Activated CD8-positive, alpha-beta memory T cell treated with anti-CD3 and anti-CD28 coated beads, Interleukin-2, amount 10 ng/mL, durations not matched to agents 7 days and 5 days (primary cell): ENCODE data around the gene TP53INP2. TPM values are rescaled to one million over a fixed set of nuclear protein-coding genes. Genes with fewer than 3 reads are reported as not detected.
A peak's percentile ranks its signal among the peaks of the same experiment; 100 is the strongest.
"Not testable (repeated sequence)": the region's sequence is repeated elsewhere in the genome, so short reads cannot be mapped to it uniquely, and the experiment has no call there.

Experiments
- ATAC-seq: fragments of 150-1000 bp; cut with Tn5 transposase; one replicate; pipeline ENCODE4 v1.10.0; 2021; ENCODE audit warnings: moderate library complexity
- CTCF ChIA-PET: fragments of 350-600 bp; sonication (Branson Sonifier 250); formaldehyde crosslinking; loops from one replicate; lab custom pipeline; 2021; ENCODE audit warnings: antibody characterized with exemption; lab: Charles Lee
- DNase-seq: peaks from one replicate; pipeline ENCODE4 v3.0.0-alpha.2; 2020
- H3K27ac Mint-ChIP-seq: one replicate; pipeline ENCODE4 v1.8.0; 2021; ENCODE audit warnings: mild to moderate bottlenecking, mixed read lengths
- H3K27me3 Mint-ChIP-seq: one replicate; pipeline ENCODE4 v1.8.0; 2021; ENCODE audit warnings: mixed read lengths
- H3K36me3 Mint-ChIP-seq: one replicate; pipeline ENCODE4 v1.8.0; 2021; ENCODE audit warnings: mild to moderate bottlenecking, mixed read lengths
- H3K4me1 Mint-ChIP-seq: one replicate; pipeline ENCODE4 v1.8.0; 2021; ENCODE audit warnings: mixed read lengths
- H3K4me3 Mint-ChIP-seq: one replicate; pipeline ENCODE4 v1.8.0; 2021; ENCODE audit warnings: mild to moderate bottlenecking, moderate library complexity, mixed read lengths
- H3K9me3 Mint-ChIP-seq: one replicate; pipeline ENCODE4 v1.8.0; 2022; ENCODE audit warnings: low read depth, mixed read lengths
- total RNA-seq, 2 experiments: library from RNA; stranded (reverse); gene quantifications; one replicate each; pipeline ENCODE4 v1.2.3, GENCODE V29; 2021

The TP53INP2 gene
- total RNA-seq, result 1 to 10 TPM; 1.4 to 2.4 TPM

- ATAC-seq, result peak; percentile 65
- peak within 1 kb of the TSS; percentile 83 for H3K4me3 Mint-ChIP-seq
- H3K27me3 Mint-ChIP-seq, result peaks cover 19% of the 10 kb centered on the region
- peak within 1 kb of the TSS; percentile 85 for H3K27ac Mint-ChIP-seq
- H3K9me3 Mint-ChIP-seq, result no peaks in the 10 kb centered on the region
- peak; percentile 93 for DNase-seq
- CTCF ChIA-PET, result interaction anchor here (0.6 to 4.9 kb wide), 10 partner anchors 24 to 392 kb away, joined by 3 to 43 read pairs (median 5); partner anchors contain the start of gene DYNLRB1
- H3K4me1 Mint-ChIP-seq, result peaks cover 22% of the 10 kb centered on the region
- H3K36me3 Mint-ChIP-seq, result no peaks in the 10 kb centered on the region
Measured at GRCh38 chr20:34704177-34705007, at the start of gene TP53INP2. TSS of gene TP53INP2 (plus strand) at chr20:34704344. CDS start at chr20:34708740, 4,396 bp downstream.

- H3K27ac Mint-ChIP-seq, H3K4me3 Mint-ChIP-seq, H3K4me1 Mint-ChIP-seq, CTCF ChIA-PET, H3K27me3 Mint-ChIP-seq, DNase-seq, ATAC-seq, H3K9me3 Mint-ChIP-seq, H3K36me3 Mint-ChIP-seq: not testable (repeated sequence)
Measured at GRCh38 chr20:34658654-34659053, 45.5 kb upstream of the TP53INP2 start.

GRCh38 chr20:34661811-34662210 is 42.3 kb upstream of the TP53INP2 start:
- ATAC-seq, H3K4me1 Mint-ChIP-seq, H3K27ac Mint-ChIP-seq, CTCF ChIA-PET, H3K9me3 Mint-ChIP-seq, H3K27me3 Mint-ChIP-seq, H3K36me3 Mint-ChIP-seq, DNase-seq, H3K4me3 Mint-ChIP-seq: not testable (repeated sequence)

- H3K27me3 Mint-ChIP-seq, result no peaks in the 10 kb centered on the region
- no peaks in the 10 kb centered on the region for H3K36me3 Mint-ChIP-seq
- no peak overlapping the region for H3K4me3 Mint-ChIP-seq
- H3K9me3 Mint-ChIP-seq, result no peaks in the 10 kb centered on the region
- DNase-seq, result no peak
- no peak for ATAC-seq
- H3K27ac Mint-ChIP-seq, result no peak overlapping the region
- CTCF ChIA-PET, result interaction anchor here (1.4 kb wide), 1 partner anchor 10 kb away, joined by 3 read pairs; no protein-coding TSS in a partner anchor
- peaks cover 8% of the 10 kb centered on the region for H3K4me1 Mint-ChIP-seq
Measured at GRCh38 chr20:34663213-34663943, 40.8 kb upstream of the TP53INP2 start.

GRCh38 chr20:34664751-34665150 is 39.4 kb upstream of the TP53INP2 start:
- not testable (repeated sequence) for DNase-seq, H3K4me1 Mint-ChIP-seq, H3K4me3 Mint-ChIP-seq, H3K36me3 Mint-ChIP-seq, H3K27ac Mint-ChIP-seq, H3K27me3 Mint-ChIP-seq, H3K9me3 Mint-ChIP-seq, ATAC-seq
- CTCF ChIA-PET, result interaction anchor here (1.4 kb wide), 1 partner anchor 9 kb away, joined by 3 read pairs; no protein-coding TSS in a partner anchor

- Mint-ChIP-seq H3K4me1 (peaks cover 2% of the 10 kb centered on the region), H3K27ac (no peak overlapping the region), H3K4me3 (no peak overlapping the region), H3K9me3 (no peaks in the 10 kb centered on the region), H3K27me3 (no peaks in the 10 kb centered on the region), H3K36me3 (peaks cover 5% of the 10 kb centered on the region)
- DNase-seq (no peak), ATAC-seq (no peak)
- CTCF ChIA-PET, result interaction anchor here (0.6 to 1.9 kb wide), 2 partner anchors 358 to 642 kb away, joined by 3 to 5 read pairs; no protein-coding TSS in a partner anchor
Measured at GRCh38 chr20:34669094-34669493, 35.0 kb upstream of the TP53INP2 start.

GRCh38 chr20:34673412-34673811 is 30.7 kb upstream of the TP53INP2 start:
- Mint-ChIP-seq H3K9me3 (no peaks in the 10 kb centered on the region), H3K4me3 (no peak overlapping the region), H3K36me3 (peaks cover 5% of the 10 kb centered on the region), H3K27me3 (no peaks in the 10 kb centered on the region), H3K4me1 (peaks cover 20% of the 10 kb centered on the region), H3K27ac (no peak overlapping the region)
- CTCF ChIA-PET, result interaction anchor here (1.0 kb wide), 1 partner anchor 9 kb away, joined by 3 read pairs; no protein-coding TSS in a partner anchor
- DNase-seq (no peak), ATAC-seq (no peak)

- no peak overlapping the region for H3K27ac Mint-ChIP-seq
- no peak for DNase-seq
- H3K36me3 Mint-ChIP-seq, result peaks cover 3% of the 10 kb centered on the region
- H3K27me3 Mint-ChIP-seq, result no peaks in the 10 kb centered on the region
- peaks cover 29% of the 10 kb centered on the region for H3K4me1 Mint-ChIP-seq
- H3K4me3 Mint-ChIP-seq, result no peak overlapping the region
- no peak for ATAC-seq
- no peaks in the 10 kb centered on the region for H3K9me3 Mint-ChIP-seq
- CTCF ChIA-PET, result interaction anchor here (0.7 to 1.8 kb wide), 2 partner anchors 144 to 362 kb away, joined by 3 to 6 read pairs; no protein-coding TSS in a partner anchor
Measured at GRCh38 chr20:34675561-34675960, 28.6 kb upstream of the TP53INP2 start.

- H3K9me3 Mint-ChIP-seq, result no peaks in the 10 kb centered on the region
Measured at GRCh38 chr20:34675993-34676641, 28.0 kb upstream of the TP53INP2 start.

GRCh38 chr20:34676642-34677373 is 27.3 kb upstream of the TP53INP2 start, which contains the start of gene PIGU:
TSS of gene PIGU (minus strand) at chr20:34677092. CDS start at chr20:34677085, 7 bp downstream.
- H3K9me3 Mint-ChIP-seq, result no peaks in the 10 kb centered on the region
- peaks cover 3% of the 10 kb centered on the region for H3K36me3 Mint-ChIP-seq
- DNase-seq (peak; percentile 98), ATAC-seq (peak; percentile 99)
- peak within 1 kb of the TSS; percentile 99 for H3K4me3 Mint-ChIP-seq
- no peaks in the 10 kb centered on the region for H3K27me3 Mint-ChIP-seq
- CTCF ChIA-PET, result interaction anchor here (0.9 to 1.3 kb wide), 5 partner anchors 26 to 364 kb away, joined by 3 read pairs; partner anchors contain the start of gene MAP1LC3A
- H3K4me1 Mint-ChIP-seq, result peaks cover 34% of the 10 kb centered on the region
- H3K27ac Mint-ChIP-seq, result peak within 1 kb of the TSS; percentile 93

More at GRCh38 chr20:34675993-34676641, 28.0 kb upstream of the TP53INP2 start:
- peak overlapping the region; percentile 93 for H3K27ac Mint-ChIP-seq
- H3K36me3 Mint-ChIP-seq, result peaks cover 3% of the 10 kb centered on the region
- no peaks in the 10 kb centered on the region for H3K27me3 Mint-ChIP-seq
- DNase-seq (no peak), ATAC-seq (no peak)
- peak overlapping the region; percentile 99 for H3K4me3 Mint-ChIP-seq
- peaks cover 34% of the 10 kb centered on the region for H3K4me1 Mint-ChIP-seq
- CTCF ChIA-PET, result no interaction called here

- H3K4me1 Mint-ChIP-seq, result peaks cover 26% of the 10 kb centered on the region
- CTCF ChIA-PET, result interaction anchor here (1.0 kb wide), 1 partner anchor 24 kb away, joined by 3 read pairs; the partner anchor contains the start of gene TP53INP2
- DNase-seq (no peak), ATAC-seq (no peak)
- H3K9me3 Mint-ChIP-seq, result no peaks in the 10 kb centered on the region
- H3K4me3 Mint-ChIP-seq, result no peak overlapping the region
- no peaks in the 10 kb centered on the region for H3K27me3 Mint-ChIP-seq
- peaks cover 2% of the 10 kb centered on the region for H3K36me3 Mint-ChIP-seq
- H3K27ac Mint-ChIP-seq, result no peak overlapping the region
Measured at GRCh38 chr20:34680586-34681175, 23.5 kb upstream of the TP53INP2 start.

- H3K27ac Mint-ChIP-seq, result no peak overlapping the region
- no peak for ATAC-seq
- H3K9me3 Mint-ChIP-seq, result no peaks in the 10 kb centered on the region
- DNase-seq, result no peak
- no peaks in the 10 kb centered on the region for H3K27me3 Mint-ChIP-seq
- no peak overlapping the region for H3K4me3 Mint-ChIP-seq
- CTCF ChIA-PET, result interaction anchor here (1.4 to 1.5 kb wide), 2 partner anchors 24 to 86 kb away, joined by 3 to 4 read pairs; no protein-coding TSS in a partner anchor
- H3K36me3 Mint-ChIP-seq, result peaks cover 2% of the 10 kb centered on the region
- peaks cover 12% of the 10 kb centered on the region for H3K4me1 Mint-ChIP-seq
Measured at GRCh38 chr20:34683667-34684066, 20.5 kb upstream of the TP53INP2 start.
